Dendritic cell treated with granulocyte-macrophage colony-stimulating factor and Interleukin-4, amounts not matched to agents 40 ng/mL and 50 ng/mL, for 4 days (primary cell): Measurements from ENCODE around the gene SKAP1.
"Not testable (repeated sequence)": the region's sequence is repeated elsewhere in the genome, so short reads cannot be mapped to it uniquely, and the experiment has no call there.

Experiments used
- H3K27ac Mint-ChIP-seq: one replicate; pipeline ENCODE4 v1.8.0; 2022; ENCODE audit warnings: mild to moderate bottlenecking, mixed read lengths
- H3K27me3 Mint-ChIP-seq: one replicate; pipeline ENCODE4 v1.8.0; 2022; ENCODE audit warnings: mild to moderate bottlenecking, mixed read lengths
- H3K36me3 Mint-ChIP-seq: one replicate; pipeline ENCODE4 v1.8.0; 2022; ENCODE audit warnings: low read depth, mixed read lengths
- H3K4me1 Mint-ChIP-seq: one replicate; pipeline ENCODE4 v1.8.0; 2022; ENCODE audit warnings: low read depth, mixed read lengths
- H3K4me3 Mint-ChIP-seq: one replicate; pipeline ENCODE4 v1.8.0; 2022; ENCODE audit warnings: mild to moderate bottlenecking, moderate library complexity, mixed read lengths
- H3K9me3 Mint-ChIP-seq: one replicate; pipeline ENCODE4 v1.8.0; 2022; ENCODE audit warnings: mixed read lengths
- intact Hi-C: fragments of 100-400 bp; cut with micrococcal nuclease; formaldehyde crosslinking; loops from one replicate; pipeline ENCODE4 v1.15.0; 2022

The SKAP1 gene

DNA sequence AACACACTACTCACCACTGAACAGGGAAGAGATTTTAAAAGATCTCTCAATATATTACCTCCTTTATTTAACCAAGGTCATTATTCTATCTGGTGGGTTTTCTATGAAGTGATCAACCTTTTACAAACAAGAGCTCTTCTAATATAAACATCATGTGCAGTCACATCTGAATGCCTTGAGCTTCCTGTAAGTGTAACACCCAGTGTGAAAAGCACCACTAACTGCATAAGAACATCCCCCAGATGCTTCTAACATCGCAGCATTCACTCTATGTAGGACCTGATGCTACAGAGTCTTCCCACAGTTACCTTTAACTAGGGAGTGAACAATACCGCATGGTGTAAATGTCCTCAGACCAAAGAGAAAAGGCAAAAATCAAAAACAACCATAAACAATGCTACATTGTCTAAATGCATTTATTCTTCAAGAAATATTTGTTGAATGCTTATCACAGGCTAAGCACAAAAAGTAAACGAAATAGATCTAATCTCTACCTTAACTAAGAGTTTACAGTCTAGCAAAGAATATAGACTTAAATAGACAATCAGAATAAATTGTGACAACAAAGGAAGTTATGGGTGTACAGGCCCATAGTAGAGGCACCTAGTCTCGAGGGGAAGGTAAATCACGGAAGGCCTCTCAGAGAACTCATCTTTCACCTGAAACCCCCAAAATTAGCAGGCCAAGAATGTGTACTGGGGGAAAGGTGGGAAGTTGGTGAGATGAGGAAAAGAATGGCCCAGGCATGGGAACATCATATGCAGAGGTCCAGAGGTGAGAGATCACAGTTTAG is 16.2 kb downstream of the SKAP1 start:
- peaks cover 58% of the 10 kb centered on the region for H3K27me3 Mint-ChIP-seq

DNA sequence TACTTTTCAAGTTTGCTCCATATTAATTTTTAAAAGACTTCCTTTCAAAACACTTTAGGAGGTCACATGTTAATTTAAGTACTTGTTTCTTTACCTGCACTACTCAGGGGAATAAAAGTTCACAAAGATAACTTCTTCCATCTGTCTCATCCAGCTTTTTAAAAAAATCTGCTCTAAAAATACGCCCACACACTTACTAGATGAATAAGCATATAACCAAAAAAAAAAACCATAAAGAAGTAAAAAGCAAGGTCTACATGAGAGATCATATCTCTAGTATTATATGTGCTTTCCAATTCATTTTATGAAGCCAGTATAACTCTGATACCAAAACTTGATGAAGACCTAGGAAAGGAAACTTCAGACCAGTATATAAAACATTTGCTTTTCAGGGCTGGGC is 17.2 kb downstream of the SKAP1 start:
- intact Hi-C loops, result no loop called here
- H3K4me3 Mint-ChIP-seq, result no peak overlapping the region
- peaks cover 55% of the 10 kb centered on the region for H3K27me3 Mint-ChIP-seq
- H3K9me3 Mint-ChIP-seq, result no peaks in the 10 kb centered on the region
- no peaks in the 10 kb centered on the region for H3K4me1 Mint-ChIP-seq
- no peaks in the 10 kb centered on the region for H3K36me3 Mint-ChIP-seq
- H3K27ac Mint-ChIP-seq, result no peak overlapping the region

More for the DNA sequence above, 16.2 kb downstream of the SKAP1 start:
- H3K27ac Mint-ChIP-seq, result no peak overlapping the region
- no peaks in the 10 kb centered on the region for H3K9me3 Mint-ChIP-seq
- no peaks in the 10 kb centered on the region for H3K36me3 Mint-ChIP-seq
- no peaks in the 10 kb centered on the region for H3K4me1 Mint-ChIP-seq
- no peak overlapping the region for H3K4me3 Mint-ChIP-seq
- intact Hi-C loops, result no loop called here

DNA sequence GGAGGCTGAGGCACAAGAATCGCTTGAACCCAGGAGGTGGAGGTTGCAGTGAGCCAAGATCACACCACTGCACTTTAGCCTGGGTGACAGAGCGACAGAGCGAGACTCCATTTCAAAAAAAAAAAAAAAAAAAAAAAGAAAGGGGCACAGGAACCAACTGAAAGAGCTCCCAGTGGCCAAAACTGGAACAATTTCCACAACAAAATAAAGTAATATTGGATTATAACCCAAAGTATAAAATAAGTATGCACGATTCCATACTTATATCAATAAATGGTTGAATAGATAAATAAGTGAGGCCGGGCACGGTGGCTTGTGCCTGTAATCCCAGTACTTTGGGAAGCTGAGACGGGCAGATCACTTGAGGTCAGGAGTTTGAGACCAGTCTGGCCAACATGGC is 19.2 kb downstream of the SKAP1 start:
- H3K27me3 Mint-ChIP-seq, result peaks cover 55% of the 10 kb centered on the region
- H3K36me3 Mint-ChIP-seq, intact Hi-C loops, H3K9me3 Mint-ChIP-seq, H3K27ac Mint-ChIP-seq, H3K4me3 Mint-ChIP-seq, H3K4me1 Mint-ChIP-seq: not testable (repeated sequence)

DNA sequence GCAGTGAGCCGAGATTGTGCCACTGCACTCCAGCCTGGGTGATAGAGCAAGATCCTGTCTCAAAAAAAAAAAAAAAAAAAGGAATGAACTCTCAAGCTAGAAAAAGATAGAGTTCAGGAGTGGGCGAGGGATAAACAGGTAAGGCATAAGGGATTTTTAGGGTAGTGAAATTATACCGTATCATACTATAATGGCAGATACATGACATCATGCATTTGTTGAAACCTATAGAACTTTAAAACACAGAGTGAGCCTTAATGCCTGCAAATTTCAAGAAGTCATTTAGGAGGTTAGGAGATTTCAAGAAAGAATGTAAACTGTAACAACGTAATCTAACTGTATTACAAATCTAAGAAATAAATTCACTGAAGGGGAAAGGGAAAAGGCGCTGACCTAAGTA is 20.4 kb downstream of the SKAP1 start:
- Mint-ChIP-seq H3K4me3 (no peak overlapping the region), H3K9me3 (no peaks in the 10 kb centered on the region), H3K4me1 (no peaks in the 10 kb centered on the region), H3K27me3 (peaks cover 54% of the 10 kb centered on the region), H3K27ac (no peak overlapping the region), H3K36me3 (no peaks in the 10 kb centered on the region)
- intact Hi-C loops, result no loop called here

DNA sequence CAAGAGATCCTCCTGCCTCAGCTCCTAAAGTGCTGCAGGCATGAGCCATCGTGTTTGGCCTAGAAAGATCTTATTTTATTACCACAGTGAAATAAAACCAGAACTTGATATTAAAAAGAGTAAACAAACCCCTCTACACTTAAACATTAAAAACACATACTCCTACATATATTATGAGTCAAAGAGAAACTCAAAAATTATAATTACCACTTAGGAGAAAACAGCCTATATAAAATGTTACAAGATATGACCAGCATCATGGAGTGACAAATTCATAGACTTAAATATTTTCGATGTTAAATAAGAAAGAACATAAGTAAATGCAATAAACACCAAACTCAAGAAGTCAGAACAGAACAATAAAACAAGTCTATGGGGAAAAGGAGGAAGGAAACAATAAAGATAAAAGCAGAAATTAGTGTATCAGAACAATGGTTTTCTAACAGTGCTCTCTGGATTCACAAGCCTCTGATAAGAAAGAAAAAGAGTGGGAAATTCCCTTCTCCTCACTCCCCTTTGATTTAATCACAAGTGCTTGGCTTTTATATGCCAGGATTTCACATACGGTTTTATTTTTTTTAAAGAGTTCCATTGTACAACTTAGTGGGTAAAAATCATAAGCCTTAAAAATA is 23.0 kb downstream of the SKAP1 start:
- Mint-ChIP-seq H3K4me1 (no peaks in the 10 kb centered on the region), H3K4me3 (no peak overlapping the region), H3K27me3 (peaks cover 51% of the 10 kb centered on the region), H3K36me3 (no peaks in the 10 kb centered on the region), H3K9me3 (no peaks in the 10 kb centered on the region), H3K27ac (no peak overlapping the region)
- intact Hi-C loops, result no loop called here

DNA sequence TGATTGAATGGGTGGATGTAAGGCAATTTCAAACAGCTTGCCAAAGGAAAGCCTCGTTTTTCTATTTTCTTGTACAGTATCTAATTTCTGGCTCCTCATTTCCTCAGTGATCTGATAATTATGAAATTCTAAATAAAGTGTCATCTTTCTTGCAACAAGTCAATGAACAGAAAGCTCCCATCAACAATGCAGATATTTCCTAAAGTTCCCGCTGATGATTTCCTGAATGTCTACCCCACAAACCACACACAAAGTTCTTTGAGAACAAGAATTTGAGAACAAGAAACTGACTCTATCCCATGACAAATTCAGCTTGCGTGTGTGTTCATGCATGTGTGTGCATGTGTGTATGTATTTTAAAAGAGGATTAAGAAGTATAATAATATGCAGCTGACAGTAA is 35.2 kb downstream of the SKAP1 start:
- intact Hi-C loops, result no loop called here
- Mint-ChIP-seq H3K4me3 (no peak overlapping the region), H3K36me3 (no peaks in the 10 kb centered on the region), H3K4me1 (no peaks in the 10 kb centered on the region), H3K27me3 (peaks cover 54% of the 10 kb centered on the region), H3K27ac (no peak overlapping the region), H3K9me3 (no peaks in the 10 kb centered on the region)

DNA sequence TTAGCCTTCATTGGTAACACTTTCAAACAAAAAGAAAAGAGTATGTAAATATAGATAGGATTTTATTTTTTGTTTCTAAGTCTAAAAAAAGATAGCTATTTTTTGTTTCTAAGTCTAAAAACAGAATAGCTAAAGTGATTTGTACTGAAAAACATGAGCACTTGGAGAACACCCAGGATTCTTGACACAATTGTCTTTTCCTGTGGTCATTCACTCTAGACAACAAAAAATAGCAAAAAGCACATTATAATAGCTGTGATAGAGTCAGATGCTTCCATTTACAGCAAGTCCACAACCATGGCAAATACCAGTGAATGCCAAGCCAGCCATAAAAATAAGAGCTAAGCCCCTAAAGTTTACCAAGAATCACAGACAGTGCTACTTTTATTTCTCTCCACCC is 36.7 kb downstream of the SKAP1 start:
- Mint-ChIP-seq H3K4me3 (no peak overlapping the region), H3K27ac (no peak overlapping the region), H3K36me3 (no peaks in the 10 kb centered on the region), H3K9me3 (no peaks in the 10 kb centered on the region), H3K4me1 (no peaks in the 10 kb centered on the region), H3K27me3 (peaks cover 54% of the 10 kb centered on the region)
- intact Hi-C loops, result no loop called here

DNA sequence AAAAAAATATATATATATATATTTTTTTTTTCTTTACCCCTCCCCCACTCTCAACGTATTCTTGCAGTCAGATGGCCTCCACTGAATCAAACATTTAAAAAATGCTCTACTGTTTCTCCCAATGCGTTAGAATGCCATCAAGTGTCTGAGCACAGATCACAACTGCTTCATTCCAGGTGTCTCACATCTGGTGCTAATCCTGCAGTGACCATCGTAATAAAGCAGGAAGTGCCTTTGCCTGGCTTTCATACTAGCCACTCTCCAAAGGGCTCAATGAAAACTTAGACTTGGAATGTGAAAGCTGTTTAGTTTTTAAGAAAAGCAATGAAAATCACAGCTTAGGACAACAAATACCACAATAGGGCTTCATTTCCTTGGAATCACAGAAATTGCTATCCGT is 37.2 kb downstream of the SKAP1 start:
- Mint-ChIP-seq H3K4me1 (no peaks in the 10 kb centered on the region), H3K27me3 (peaks cover 52% of the 10 kb centered on the region), H3K27ac (no peak overlapping the region), H3K9me3 (no peaks in the 10 kb centered on the region), H3K4me3 (no peak overlapping the region), H3K36me3 (no peaks in the 10 kb centered on the region)
- intact Hi-C loops, result no loop called here

DNA sequence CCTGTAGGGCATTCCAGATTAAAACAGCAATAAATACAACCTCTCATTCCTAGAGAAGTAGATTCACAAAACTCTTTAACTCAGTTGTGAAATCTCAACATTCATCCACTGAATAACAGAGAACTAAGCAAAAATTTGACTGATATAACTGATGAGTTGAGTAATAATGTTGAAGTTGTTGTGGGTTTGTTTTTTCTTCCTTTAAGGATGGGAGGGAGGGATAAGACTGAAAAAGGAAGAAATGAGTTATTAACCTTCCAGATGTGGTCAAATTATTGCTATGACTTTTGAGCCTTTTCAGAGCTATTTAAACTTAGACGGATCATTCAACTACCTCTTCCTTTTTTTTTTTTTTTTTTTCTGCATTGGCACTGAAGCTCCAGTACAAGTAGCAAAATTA is 38.6 kb downstream of the SKAP1 start:
- H3K4me3 Mint-ChIP-seq, result no peak overlapping the region
- H3K27me3 Mint-ChIP-seq, result peaks cover 54% of the 10 kb centered on the region
- no peaks in the 10 kb centered on the region for H3K9me3 Mint-ChIP-seq
- no peaks in the 10 kb centered on the region for H3K4me1 Mint-ChIP-seq
- H3K27ac Mint-ChIP-seq, result no peak overlapping the region
- no peaks in the 10 kb centered on the region for H3K36me3 Mint-ChIP-seq
- intact Hi-C loops, result no loop called here

DNA sequence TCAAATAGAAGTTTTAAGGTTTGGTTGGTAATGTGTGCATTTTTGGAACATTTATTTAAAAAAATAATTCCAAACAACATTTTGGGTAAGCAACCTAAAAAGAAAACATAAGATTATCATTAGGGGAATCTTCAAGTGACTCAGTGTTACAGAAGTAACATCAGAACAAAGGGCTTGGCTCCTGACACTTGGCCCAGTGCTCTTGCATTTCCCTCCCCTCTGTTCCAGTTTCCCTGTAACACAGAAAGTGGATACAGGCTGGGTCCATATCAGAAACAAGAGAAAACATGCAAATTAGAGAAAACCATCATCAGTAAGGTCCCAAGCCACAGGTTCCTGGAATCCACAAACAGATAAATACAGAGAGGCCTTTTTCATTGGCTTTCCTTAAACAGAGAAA is 40.1 kb downstream of the SKAP1 start:
- no peaks in the 10 kb centered on the region for H3K9me3 Mint-ChIP-seq
- H3K36me3 Mint-ChIP-seq, result no peaks in the 10 kb centered on the region
- no peak overlapping the region for H3K4me3 Mint-ChIP-seq
- H3K27me3 Mint-ChIP-seq, result peaks cover 54% of the 10 kb centered on the region
- H3K27ac Mint-ChIP-seq, result no peak overlapping the region
- no peaks in the 10 kb centered on the region for H3K4me1 Mint-ChIP-seq
- intact Hi-C loops, result no loop called here

DNA sequence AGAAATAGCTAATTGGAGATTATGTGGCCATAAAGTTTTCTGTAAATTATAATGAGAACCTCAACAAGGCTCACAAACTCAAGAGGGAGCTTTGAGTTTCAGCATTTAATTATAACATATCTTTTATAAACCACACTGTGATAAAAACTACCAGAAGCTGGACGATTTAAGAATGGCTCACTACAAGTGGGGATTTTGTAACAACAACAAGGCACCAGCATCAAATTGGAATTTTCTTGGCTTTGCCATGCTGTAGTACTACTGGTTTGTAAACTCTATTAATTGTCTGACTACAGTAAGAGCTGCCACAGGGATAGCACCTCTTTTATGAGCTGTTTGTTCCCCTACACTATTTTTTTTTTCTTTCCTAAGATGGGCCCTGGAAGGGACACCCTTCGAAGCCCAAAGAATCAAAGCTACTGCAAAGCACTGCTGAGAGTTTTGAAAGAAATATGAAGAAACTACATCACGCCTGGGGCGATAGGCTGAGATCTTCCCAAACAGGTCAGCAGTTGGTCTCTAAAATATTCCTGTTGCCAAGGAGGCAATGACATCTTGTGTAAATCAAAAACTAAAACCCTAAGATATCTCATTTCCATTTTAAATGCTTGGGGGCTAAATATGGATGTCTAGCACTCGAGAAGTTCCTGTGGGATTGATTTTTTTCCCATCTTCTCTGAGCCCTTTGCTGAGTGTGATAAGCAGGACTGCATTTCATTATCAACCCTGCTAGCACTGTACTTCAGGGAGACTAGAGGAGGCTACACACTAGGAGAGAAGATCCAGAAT is 40.9 kb downstream of the SKAP1 start:
- Mint-ChIP-seq H3K27ac (no peak overlapping the region), H3K9me3 (no peaks in the 10 kb centered on the region), H3K4me3 (no peak overlapping the region), H3K4me1 (no peaks in the 10 kb centered on the region), H3K27me3 (peaks cover 50% of the 10 kb centered on the region), H3K36me3 (no peaks in the 10 kb centered on the region)
- intact Hi-C loops, result no loop called here

DNA sequence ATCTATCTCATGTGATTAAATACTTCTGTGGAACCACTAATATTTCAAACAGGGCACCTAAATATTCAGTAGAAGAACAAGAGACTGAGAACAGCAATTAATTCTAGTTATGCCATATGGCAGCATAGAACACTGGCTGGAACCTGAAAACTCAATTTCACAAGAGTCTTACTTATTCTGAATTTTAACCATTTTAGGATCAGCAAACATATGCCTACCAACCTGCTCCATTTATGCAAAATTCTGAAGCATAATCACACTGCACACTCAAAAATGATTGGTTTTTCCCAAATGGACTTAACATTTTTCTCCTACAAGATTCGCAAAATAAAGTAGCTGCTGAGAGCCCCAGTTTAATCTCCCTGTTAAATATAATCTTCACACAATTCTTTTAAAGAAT is 43.2 kb downstream of the SKAP1 start:
- intact Hi-C loops, result no loop called here
- H3K27ac Mint-ChIP-seq, result no peak overlapping the region
- H3K36me3 Mint-ChIP-seq, result no peaks in the 10 kb centered on the region
- no peak overlapping the region for H3K4me3 Mint-ChIP-seq
- H3K4me1 Mint-ChIP-seq, result no peaks in the 10 kb centered on the region
- H3K27me3 Mint-ChIP-seq, result peaks cover 45% of the 10 kb centered on the region
- no peaks in the 10 kb centered on the region for H3K9me3 Mint-ChIP-seq

DNA sequence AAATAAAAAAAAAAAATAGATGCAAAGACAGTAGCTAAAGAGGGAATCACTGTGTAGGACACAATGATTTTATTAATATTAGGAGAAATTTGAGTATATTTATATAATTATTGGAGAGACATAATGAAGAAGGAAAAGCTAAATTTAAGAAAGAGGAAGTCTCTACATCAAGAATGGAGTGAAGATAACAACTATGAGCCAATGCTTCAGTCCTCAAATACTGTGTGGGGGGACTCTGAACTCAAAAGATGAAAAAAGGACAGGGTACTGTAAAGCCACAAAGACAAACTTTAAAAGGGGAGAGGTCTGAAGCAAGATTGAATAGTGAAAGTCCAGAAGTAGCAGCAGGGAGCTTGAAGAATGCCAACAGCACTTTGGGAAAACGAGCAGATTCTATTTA is 44.7 kb downstream of the SKAP1 start:
- intact Hi-C loops, result no loop called here
- Mint-ChIP-seq H3K4me1 (no peaks in the 10 kb centered on the region), H3K9me3 (no peaks in the 10 kb centered on the region), H3K36me3 (no peaks in the 10 kb centered on the region), H3K27me3 (peaks cover 40% of the 10 kb centered on the region), H3K4me3 (no peak overlapping the region), H3K27ac (no peak overlapping the region)

DNA sequence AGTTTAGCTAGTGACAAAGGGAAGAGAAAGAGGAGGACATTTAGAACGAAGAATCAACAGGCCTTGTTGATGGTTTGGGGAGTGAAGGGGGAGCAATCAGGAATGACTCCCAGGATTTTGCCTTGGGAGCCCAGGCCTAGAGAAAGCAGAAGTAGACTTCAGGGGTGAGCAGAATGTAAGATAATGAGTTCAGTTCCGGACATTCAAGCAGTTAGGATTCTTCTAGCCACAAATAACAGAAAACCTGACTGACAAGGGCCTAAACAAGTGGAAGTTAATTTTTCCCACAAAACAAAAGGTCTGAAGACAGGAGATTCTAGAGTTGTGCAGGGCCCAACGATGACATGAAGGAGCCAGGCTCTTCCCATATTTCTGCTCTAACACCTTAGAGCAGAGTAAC is 45.9 kb downstream of the SKAP1 start:
- H3K36me3 Mint-ChIP-seq, result no peaks in the 10 kb centered on the region
- no peak overlapping the region for H3K4me3 Mint-ChIP-seq
- intact Hi-C loops, result no loop called here
- H3K27ac Mint-ChIP-seq, result no peak overlapping the region
- peaks cover 35% of the 10 kb centered on the region for H3K27me3 Mint-ChIP-seq
- H3K9me3 Mint-ChIP-seq, result no peaks in the 10 kb centered on the region
- H3K4me1 Mint-ChIP-seq, result no peaks in the 10 kb centered on the region
